HG02642 (cell line): ENCODE data around the gene WDR82.

Experiments used
- ATAC-seq: cut with Tn5 transposase; IDR thresholded peaks from one replicate; pipeline ENCODE4 v1.9.1; 2021; ENCODE audit warnings: mild to moderate bottlenecking; ENCODE audit not compliant: unreplicated experiment, poor library complexity

Gene WDR82

DNA sequence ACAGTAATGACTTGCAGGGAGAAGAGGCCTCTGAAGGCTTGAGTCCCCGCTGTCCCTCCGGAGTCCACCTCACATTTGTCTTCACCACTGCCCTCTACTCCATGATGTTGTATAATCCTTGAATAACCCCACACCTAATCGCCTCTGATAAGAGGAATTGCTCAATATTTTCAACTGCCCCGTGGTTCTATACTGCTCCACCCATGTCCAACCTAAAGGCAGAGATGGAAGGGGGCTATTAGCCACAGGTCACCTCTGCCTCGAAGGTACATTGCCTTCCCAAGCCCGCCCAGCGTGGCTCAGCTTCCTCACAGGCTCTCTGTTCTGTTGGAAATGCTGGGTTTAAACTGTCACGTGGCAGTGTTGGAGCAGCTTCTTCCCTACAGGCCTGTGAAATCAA is 65.4 kb downstream of the WDR82 start:
- no peak for ATAC-seq

GRCh38 chr3:52211268-52211891 is 67.1 kb downstream of the WDR82 start:
- ATAC-seq: no peak

- ATAC-seq: no peak
These were observed 67.9 kb downstream of the WDR82 start for GRCh38 chr3:52210550-52211046.

DNA sequence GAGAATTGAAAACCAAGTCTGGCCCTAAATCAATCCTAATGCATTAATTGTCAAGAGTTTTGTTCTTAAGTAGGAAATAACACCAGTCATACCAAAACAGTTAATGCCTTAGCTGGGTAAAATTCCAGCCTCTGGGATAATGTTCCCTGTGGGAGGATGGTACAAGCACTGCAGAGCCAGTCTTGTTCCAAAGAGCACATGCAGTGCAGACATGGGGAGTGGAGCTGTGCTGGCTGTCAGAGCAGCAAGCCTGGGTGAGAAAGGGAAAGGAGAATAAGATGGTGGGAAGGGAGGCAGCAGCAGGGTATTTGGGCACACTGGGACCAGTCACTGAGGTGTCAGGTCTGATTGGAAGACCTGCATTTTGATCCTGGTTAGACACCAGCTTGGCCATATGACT is 68.4 kb downstream of the WDR82 start:
- ATAC-seq: no peak

- ATAC-seq: no peak
These were observed 69.9 kb downstream of the WDR82 start for GRCh38 chr3:52208556-52208955.

DNA sequence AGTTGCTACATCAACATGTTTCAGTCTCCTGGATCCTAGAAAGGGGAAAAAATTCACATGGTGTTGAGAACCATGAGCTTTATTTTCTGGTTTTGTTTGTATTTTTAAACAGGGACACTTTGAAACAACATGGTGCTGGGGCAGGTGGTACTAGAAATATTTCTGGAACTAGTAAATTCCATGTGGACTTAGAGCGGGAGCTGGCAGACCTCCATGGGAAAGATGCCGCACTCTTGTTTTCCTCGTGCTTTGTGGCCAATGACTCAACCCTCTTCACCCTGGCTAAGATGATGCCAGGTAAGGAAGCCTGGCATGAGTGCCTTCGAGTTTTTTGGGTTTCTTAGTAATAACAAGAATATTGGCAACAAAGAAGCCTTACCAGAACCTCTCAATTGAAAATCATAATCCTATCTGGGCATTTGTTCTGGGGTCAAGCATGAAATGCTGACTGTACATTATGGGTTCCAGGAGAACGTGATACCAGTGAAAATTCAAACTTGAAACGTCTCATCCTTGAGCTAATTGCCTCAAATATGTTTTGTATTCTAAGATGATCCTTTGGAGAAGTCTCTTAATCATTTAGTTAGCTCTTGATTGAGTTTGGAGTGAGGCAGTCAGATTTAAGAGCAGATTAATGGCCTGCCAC is 72.6 kb downstream of the WDR82 start:
- ATAC-seq: no peak
